Calu3 (cell line): ENCODE data around the gene DNPEP. TPM values are rescaled to one million over a fixed set of nuclear protein-coding genes. Genes with fewer than 3 reads are reported as not detected.
A peak's percentile ranks its signal among the peaks of the same experiment; 100 is the strongest.

ENCODE experiments used
- BruUV-seq: library from RNA; stranded (reverse); fragments of 400-500 nt; replicated peaks from 2 replicates; lab custom pipeline; 2021; lab: Mats Ljungman, UMichigan
- CTCF ChIA-PET: fragments of 300-600 bp; sonication (Branson Sonifier 250); formaldehyde crosslinking; loops from one replicate; lab custom pipeline; 2022; ENCODE audit warnings: antibody characterized with exemption; lab: Charles Lee
- DNase-seq: peaks from one replicate; pipeline ENCODE4 v3.0.0; 2022
- H3K27ac Mint-ChIP-seq: one replicate; pipeline ENCODE4 v1.8.0; 2022; ENCODE audit warnings: mixed read lengths; ENCODE audit not compliant: unreplicated experiment
- H3K27me3 Mint-ChIP-seq: one replicate; pipeline ENCODE4 v1.8.0; 2022; ENCODE audit warnings: mixed read lengths; ENCODE audit not compliant: unreplicated experiment
- H3K36me3 Mint-ChIP-seq: one replicate; pipeline ENCODE4 v1.8.0; 2022; ENCODE audit warnings: mild to moderate bottlenecking, moderate library complexity, mixed read lengths; ENCODE audit not compliant: insufficient read depth, unreplicated experiment
- H3K4me1 Mint-ChIP-seq: one replicate; pipeline ENCODE4 v1.8.0; 2022; ENCODE audit warnings: mild to moderate bottlenecking, low read depth, mixed read lengths; ENCODE audit not compliant: unreplicated experiment
- H3K4me3 Mint-ChIP-seq: one replicate; pipeline ENCODE4 v1.8.0; 2022; ENCODE audit warnings: mild to moderate bottlenecking, low read depth, moderate library complexity, mixed read lengths; ENCODE audit not compliant: unreplicated experiment
- H3K9me3 Mint-ChIP-seq: one replicate; pipeline ENCODE4 v1.8.0; 2022; ENCODE audit warnings: low read depth, mixed read lengths; ENCODE audit not compliant: unreplicated experiment
- intact Hi-C: fragments of 100-400 bp; cut with micrococcal nuclease; formaldehyde crosslinking; loops from one replicate; pipeline ENCODE4 v1.10.0; 2022; ENCODE audit not compliant: unreplicated experiment
- total RNA-seq: library from RNA; stranded (reverse); gene quantifications from 2 replicates; pipeline ENCODE4 v1.2.3, GENCODE V29; 2022
- TF ChIP-seq, protein P1 (sequence below): fragments of 200-600 bp; IDR thresholded peaks from one replicate; pipeline ENCODE4 v1.8.0; 2022; ENCODE audit warnings: antibody characterized with exemption; ENCODE audit not compliant: unreplicated experiment

The DNPEP gene
- total RNA-seq, 1 experiment from 2014 or later, result 75.1 TPM

DNA sequence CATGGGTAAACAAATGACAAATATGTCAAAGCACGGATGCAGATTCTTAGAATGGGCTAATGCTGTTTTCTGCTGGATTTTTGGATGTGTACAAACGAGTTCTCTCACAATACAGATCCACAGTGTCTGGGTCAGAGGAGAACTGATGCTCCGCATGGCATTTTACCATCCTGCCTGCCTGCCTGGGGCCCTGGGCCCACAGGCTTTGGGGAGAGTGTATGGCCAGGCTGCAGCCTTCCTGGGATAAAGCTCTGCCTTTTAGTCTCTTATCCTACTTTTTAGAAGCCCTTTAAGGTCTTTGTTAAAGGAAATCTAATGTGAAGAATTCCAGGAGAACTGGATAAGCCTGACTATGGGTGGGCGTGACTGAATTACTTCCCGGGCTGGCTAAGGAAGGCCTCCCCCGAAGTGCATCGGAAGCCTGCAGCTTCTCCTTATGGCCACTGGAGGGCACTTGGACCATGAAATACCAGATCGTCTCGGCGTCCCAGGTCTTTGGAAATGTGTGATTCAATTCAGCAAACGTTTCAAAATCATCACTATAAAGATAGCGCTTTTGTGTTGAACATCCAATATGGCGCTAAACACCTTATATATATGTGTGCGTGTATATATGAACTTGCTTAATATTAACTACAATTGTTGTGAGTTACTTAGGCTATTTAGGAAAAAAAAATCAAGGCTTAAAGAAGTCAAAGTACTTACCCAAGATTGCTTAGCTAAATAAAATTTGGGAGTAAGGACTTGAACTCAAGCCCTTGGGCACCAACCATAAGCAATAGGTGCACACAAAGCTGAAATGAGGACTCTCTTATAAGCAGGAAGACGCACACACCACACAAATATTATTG, 15.2 kb upstream of the DNPEP start:
- Mint-ChIP-seq H3K36me3 (no peaks in the 10 kb centered on the region), H3K4me1 (peaks cover 17% of the 10 kb centered on the region), H3K27me3 (peaks cover 10% of the 10 kb centered on the region), H3K9me3 (no peaks in the 10 kb centered on the region), H3K4me3 (no peak overlapping the region), H3K27ac (no peak overlapping the region)
- CTCF ChIA-PET, result interaction anchor here (0.6 to 4.4 kb wide), 13 partner anchors 13 to 135 kb away, joined by 3 to 48 read pairs (median 3); no protein-coding TSS in a partner anchor
- intact Hi-C loops, result loop anchor here (1.0 kb wide), 2 partner anchors 27 to 127 kb away; no protein-coding TSS in a partner anchor
- DNase-seq, result peak; percentile 66
- TF ChIP-seq, protein P1, sequence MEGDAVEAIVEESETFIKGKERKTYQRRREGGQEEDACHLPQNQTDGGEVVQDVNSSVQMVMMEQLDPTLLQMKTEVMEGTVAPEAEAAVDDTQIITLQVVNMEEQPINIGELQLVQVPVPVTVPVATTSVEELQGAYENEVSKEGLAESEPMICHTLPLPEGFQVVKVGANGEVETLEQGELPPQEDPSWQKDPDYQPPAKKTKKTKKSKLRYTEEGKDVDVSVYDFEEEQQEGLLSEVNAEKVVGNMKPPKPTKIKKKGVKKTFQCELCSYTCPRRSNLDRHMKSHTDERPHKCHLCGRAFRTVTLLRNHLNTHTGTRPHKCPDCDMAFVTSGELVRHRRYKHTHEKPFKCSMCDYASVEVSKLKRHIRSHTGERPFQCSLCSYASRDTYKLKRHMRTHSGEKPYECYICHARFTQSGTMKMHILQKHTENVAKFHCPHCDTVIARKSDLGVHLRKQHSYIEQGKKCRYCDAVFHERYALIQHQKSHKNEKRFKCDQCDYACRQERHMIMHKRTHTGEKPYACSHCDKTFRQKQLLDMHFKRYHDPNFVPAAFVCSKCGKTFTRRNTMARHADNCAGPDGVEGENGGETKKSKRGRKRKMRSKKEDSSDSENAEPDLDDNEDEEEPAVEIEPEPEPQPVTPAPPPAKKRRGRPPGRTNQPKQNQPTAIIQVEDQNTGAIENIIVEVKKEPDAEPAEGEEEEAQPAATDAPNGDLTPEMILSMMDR, result peak; percentile 79
- BruUV-seq, result no TSS peak

DNA sequence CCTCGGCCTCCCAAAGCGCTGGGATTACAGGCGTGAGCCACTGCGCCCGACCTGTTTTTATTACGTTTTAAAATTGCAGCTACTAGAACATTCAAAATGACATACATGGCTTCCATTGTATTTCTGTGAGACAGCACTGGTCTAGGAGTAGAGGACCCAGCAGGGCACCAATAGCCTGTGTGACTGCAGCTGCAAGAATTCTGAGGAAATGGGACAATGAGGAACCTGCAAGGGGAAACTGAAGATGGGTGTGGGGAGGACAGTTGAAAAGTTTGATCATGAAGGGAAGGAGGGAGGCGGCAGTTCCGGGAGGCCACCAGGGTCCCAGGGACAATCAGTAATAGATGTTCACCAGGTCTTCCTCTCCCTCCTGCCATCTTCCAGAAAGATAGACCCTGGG, 13.9 kb upstream of the DNPEP start:
- Mint-ChIP-seq H3K4me3 (no peak overlapping the region), H3K9me3 (no peaks in the 10 kb centered on the region), H3K27me3 (no peaks in the 10 kb centered on the region), H3K27ac (no peak overlapping the region), H3K36me3 (no peaks in the 10 kb centered on the region), H3K4me1 (peaks cover 9% of the 10 kb centered on the region)
- no TSS peak for BruUV-seq
- CTCF ChIA-PET, result interaction anchor here (0.6 to 4.4 kb wide), 5 partner anchors 35 to 129 kb away, joined by 3 to 48 read pairs (median 3); no protein-coding TSS in a partner anchor
- DNase-seq, result no peak
- intact Hi-C loops, result no loop called here
- TF ChIP-seq, protein P1, result no peak

DNA sequence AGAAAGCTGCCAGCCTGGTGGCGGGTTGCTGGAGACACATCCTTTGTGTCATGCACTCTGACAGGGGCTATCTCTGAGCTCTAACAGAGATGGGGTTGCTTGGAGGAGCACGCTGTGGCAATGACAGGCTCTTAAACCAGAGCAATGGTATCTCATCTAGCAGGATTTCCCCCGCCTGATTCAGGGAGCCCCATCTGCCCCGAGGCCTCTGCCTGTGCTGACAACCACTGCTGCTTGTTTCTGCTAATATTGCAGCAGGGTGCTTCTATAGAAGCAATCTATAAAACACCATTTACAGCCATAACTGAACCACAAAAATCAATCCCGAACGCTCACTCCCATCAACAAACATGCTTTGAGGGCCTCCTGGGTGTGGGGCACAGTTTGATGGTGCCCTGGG, 12.8 kb upstream of the DNPEP start:
- no peak overlapping the region for H3K4me3 Mint-ChIP-seq
- intact Hi-C loops, result no loop called here
- H3K27ac Mint-ChIP-seq, result no peak overlapping the region

DNA sequence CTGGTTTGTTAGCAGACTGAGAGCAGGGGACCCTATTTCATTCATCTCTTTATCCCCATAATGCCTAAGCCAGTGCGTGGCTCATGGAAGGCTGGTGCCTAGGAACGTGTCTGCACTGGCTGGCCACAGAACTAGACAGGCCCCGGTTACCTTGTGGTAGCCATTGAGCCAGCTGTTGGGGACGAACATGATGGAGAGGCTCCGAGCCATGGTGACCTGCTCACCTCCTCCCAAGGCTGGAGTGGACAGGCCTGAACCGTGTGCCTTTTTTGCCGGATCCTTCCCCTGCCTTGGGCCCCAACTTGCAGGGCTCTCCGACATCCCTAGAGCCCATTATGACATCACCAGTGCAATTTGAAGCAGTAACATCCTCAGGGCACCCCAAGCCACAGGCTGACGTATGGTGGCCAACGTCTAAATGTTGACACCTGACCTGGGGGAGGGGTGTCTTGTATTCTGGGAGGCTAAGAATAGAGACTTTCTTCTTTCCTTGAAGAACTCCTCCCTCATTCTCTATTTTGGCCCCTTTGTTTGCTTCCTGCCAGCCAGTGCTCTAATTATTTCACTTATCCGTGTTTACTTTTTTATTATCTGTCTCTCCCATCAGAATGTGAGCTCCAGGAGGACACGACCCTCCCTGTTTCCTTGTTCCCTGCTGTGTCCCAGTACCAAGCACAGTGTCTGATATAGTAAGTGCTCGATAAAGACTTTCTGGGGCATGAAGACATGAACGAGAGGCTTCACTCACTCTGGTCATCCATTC, 12.2 kb upstream of the DNPEP start:
- intact Hi-C loops, result no loop called here
- DNase-seq, result no peak

More for the DNA sequence above, 12.8 kb upstream of the DNPEP start:
- Mint-ChIP-seq H3K4me1 (peaks cover 8% of the 10 kb centered on the region), H3K27me3 (no peaks in the 10 kb centered on the region), H3K36me3 (no peaks in the 10 kb centered on the region), H3K9me3 (no peaks in the 10 kb centered on the region)
- CTCF ChIA-PET, result no interaction called here
- TF ChIP-seq, protein P1, result no peak
- no peak for DNase-seq
- no TSS peak for BruUV-seq

More for the DNA sequence above, 12.2 kb upstream of the DNPEP start:
- no TSS peak for BruUV-seq
- Mint-ChIP-seq H3K27ac (no peak overlapping the region), H3K36me3 (no peaks in the 10 kb centered on the region), H3K27me3 (no peaks in the 10 kb centered on the region), H3K4me1 (peaks cover 8% of the 10 kb centered on the region), H3K4me3 (no peak overlapping the region), H3K9me3 (no peaks in the 10 kb centered on the region)
- TF ChIP-seq, protein P1, result no peak
- CTCF ChIA-PET, result interaction anchor here (1.4 to 1.7 kb wide), 2 partner anchors 12 to 129 kb away, joined by 5 read pairs; partner anchors contain the start of gene DNPEP
